Small intestine (tissue), 7 donors: ENCODE measurements around the gene SPECC1. TPM values are rescaled to one million over a fixed set of nuclear protein-coding genes. Genes with fewer than 3 reads are reported as not detected.
"Not testable (repeated sequence)": the region's sequence is repeated elsewhere in the genome, so short reads cannot be mapped to it uniquely, and the experiment has no call there.

Experiments
- DNase-seq, 2 donors: peaks; one replicate each; pipeline versions ENCODE4 v3.0.0 to v3.0.0-alpha.2; 2013
- FAIRE-seq: peaks from 2 replicates; lab custom pipeline; 2012; peaks lifted over from hg19 to GRCh38; lab: Jason Lieb, UNC
- H3K27ac ChIP-seq, 3 donors: one replicate each; pipeline ENCODE4 v1.5.1; 2013; ENCODE audit warnings: low read length in 2 of 3, mild to moderate bottlenecking in 2 of 3, control low read depth in 1 of 3, inconsistent platforms in 1 of 3, low read depth in 1 of 3, moderate library complexity in 1 of 3
- H3K27me3 ChIP-seq, 3 donors: one replicate each; pipeline ENCODE4 v1.6.1; 2013; ENCODE audit warnings: low read length in 3 of 3, inconsistent platforms in 1 of 3; ENCODE audit not compliant: control insufficient read depth in 3 of 3, insufficient read depth in 3 of 3
- H3K36me3 ChIP-seq, 3 donors: one replicate each; pipeline ENCODE4 v1.6.1; 2013; ENCODE audit warnings: low read length in 3 of 3, inconsistent platforms in 1 of 3, low read depth in 1 of 3, mild to moderate bottlenecking in 1 of 3, moderate library complexity in 1 of 3; ENCODE audit not compliant: control insufficient read depth in 3 of 3, insufficient read depth in 2 of 3
- H3K4me1 ChIP-seq, 3 donors: one replicate each; pipeline ENCODE4 v1.6.1; 2013; ENCODE audit warnings: low read length in 2 of 3, inconsistent platforms in 1 of 3, low read depth in 1 of 3, mild to moderate bottlenecking in 1 of 3, moderate library complexity in 1 of 3; ENCODE audit not compliant: control insufficient read depth in 3 of 3, insufficient read depth in 2 of 3
- H3K4me3 ChIP-seq, 3 donors: one replicate each; pipeline ENCODE4 v1.5.1; 2013; ENCODE audit warnings: low read length in 3 of 3, control low read depth in 1 of 3, inconsistent platforms in 1 of 3, low read depth in 1 of 3, mild to moderate bottlenecking in 1 of 3, moderate library complexity in 1 of 3
- H3K9me3 ChIP-seq, 2 donors: one replicate each; pipeline ENCODE4 v1.6.1; 2013; ENCODE audit warnings: low read depth in 1 of 2, low read length in 1 of 2; ENCODE audit not compliant: control insufficient read depth in 2 of 2, insufficient read depth in 1 of 2
- WGBS, 3 donors: extraction: QIAGEN DNeasy Blood & Tissue Kit; methylation state at CpG; one replicate each; pipeline ENCODE4 v1.1.7; 2013; 5-methylcytosine and 5-hydroxymethylcytosine counted together
- polyA plus RNA-seq, 4 donors: library from polyadenylated mRNA; stranded (reverse) in 3 of 4; unstranded in 1 of 4; fragments of 200-250 nt in 3 of 4; fragments of 120-200 nt in 1 of 4; gene quantifications; one replicate each; pipeline versions ENCODE4 v1.2.1 to v1.2.3, GENCODE V29; 2013
- donor health status: healthy with polysubstance abuse.
- donor health status: control.
- donor health status: control.
- donor health status: Bipolar disorder and iron deficiency.
- donor health status: healthy.

Gene SPECC1
- polyA plus RNA-seq, 4 donors = 13.7 to 38.9 (median 32.8) TPM

DNA sequence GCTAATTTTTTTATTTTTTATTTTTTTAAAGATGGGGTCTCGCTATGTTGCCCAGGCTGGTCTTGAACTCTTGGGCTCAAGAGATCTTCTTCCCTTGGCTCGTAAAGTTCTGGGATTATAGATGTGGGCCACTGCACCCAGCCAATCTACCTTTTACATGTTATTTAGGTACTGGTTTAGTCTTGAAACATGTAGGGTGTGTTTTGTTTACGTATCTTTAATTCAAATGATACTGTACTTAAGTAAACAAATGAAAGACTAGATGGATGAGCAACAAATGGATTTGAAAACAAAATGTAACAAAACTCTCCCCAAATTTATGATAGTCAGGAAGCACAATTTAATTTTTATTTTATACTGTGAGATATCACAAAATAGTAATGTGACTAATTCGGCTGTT lies 250.5 kb downstream of the SPECC1 start:
- Histone ChIP-seq H3K4me3 (no peak overlapping the region), H3K9me3 (no peaks in the 10 kb centered on the region), H3K36me3 (peaks cover 2 to 14% (median 5%) of the 10 kb centered on the region in 3 donors), H3K27ac (no peak overlapping the region), H3K27me3 (no peaks in the 10 kb centered on the region), H3K4me1 (no peaks in the 10 kb centered on the region)
- DNase-seq (no peak), FAIRE-seq (no peak)
- 91 to 94% (median 94%) methylated on average over 4 of the region's 4 CpGs for WGBS, 3 donors

GRCh38 chr17:20260268-20260667 lies 251.1 kb downstream of the SPECC1 start:
- no peaks in the 10 kb centered on the region for H3K9me3 ChIP-seq
- peaks cover 0 to 14% (median 5%) of the 10 kb centered on the region in 3 donors for H3K36me3 ChIP-seq
- H3K27ac ChIP-seq = no peak overlapping the region
- 89 to 96% (median 90%) methylated on average over 6 of the region's 6 CpGs for WGBS, 3 donors
- no peaks in the 10 kb centered on the region for H3K4me1 ChIP-seq
- DNase-seq = no peak
- no peak overlapping the region for H3K4me3 ChIP-seq
- H3K27me3 ChIP-seq = no peaks in the 10 kb centered on the region
- no peak for FAIRE-seq

GRCh38 chr17:20262226-20263114 lies 253.3 kb downstream of the SPECC1 start:
- Histone ChIP-seq H3K4me1 (no peaks in the 10 kb centered on the region), H3K27me3 (no peaks in the 10 kb centered on the region), H3K4me3 (no peak overlapping the region), H3K27ac (no peak overlapping the region), H3K9me3 (no peaks in the 10 kb centered on the region), H3K36me3 (peaks cover 0 to 14% (median 5%) of the 10 kb centered on the region in 3 donors)
- 86 to 93% (median 91%) methylated on average over 8 of the region's 8 CpGs for WGBS, 3 donors
- DNase-seq (no peak), FAIRE-seq (no peak)

DNA sequence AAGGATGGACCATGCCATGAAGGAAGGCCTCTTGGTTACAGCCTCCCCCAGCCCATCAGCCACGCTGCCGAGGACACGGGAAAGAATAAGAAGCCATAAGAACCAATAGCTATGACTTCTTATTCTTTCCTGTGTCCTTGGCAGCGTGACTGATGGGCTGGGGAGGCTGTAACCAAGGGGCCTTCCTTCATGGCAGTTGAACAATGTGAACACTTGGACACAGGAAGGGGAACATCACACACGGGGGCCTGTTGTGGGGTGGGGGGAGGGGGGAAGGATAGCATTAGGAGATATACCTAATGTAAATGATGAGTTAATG lies 253.9 kb downstream of the SPECC1 start:
- not testable (repeated sequence) for H3K4me3 ChIP-seq, H3K27me3 ChIP-seq, H3K9me3 ChIP-seq, DNase-seq, H3K4me1 ChIP-seq, H3K27ac ChIP-seq, FAIRE-seq
- peaks cover 0 to 14% (median 4%) of the 10 kb centered on the region in 3 donors for H3K36me3 ChIP-seq
- WGBS, 3 donors = 74 to 88% (median 82%) methylated on average over 5 of the region's 5 CpGs

DNA sequence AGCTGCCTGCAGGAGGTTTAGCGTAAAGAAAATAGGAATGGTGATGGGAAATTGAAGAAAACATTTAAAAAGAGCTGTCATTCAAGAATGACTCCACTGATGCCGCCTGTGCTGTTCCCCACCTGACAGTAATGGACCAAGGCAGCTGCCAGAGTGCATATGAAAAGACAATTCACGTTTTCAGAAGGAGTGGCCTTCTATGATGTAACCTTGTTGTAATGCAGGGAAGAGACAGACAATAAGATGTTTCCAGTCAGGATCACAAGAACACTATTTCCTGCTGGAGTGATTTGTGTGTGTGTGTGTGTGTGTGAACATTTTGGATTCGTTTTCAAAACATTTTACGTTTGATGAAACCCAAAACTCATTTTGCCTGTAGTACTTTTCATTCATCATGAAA lies 254.4 kb downstream of the SPECC1 start:
- FAIRE-seq (no peak), DNase-seq (no peak)
- H3K27ac ChIP-seq = no peak overlapping the region
- H3K36me3 ChIP-seq = peaks cover 0 to 9% (median 0%) of the 10 kb centered on the region in 3 donors
- WGBS, 3 donors = 70 to 85% (median 81%) methylated on average over 5 of the region's 5 CpGs
- H3K9me3 ChIP-seq = no peaks in the 10 kb centered on the region
- H3K4me3 ChIP-seq = no peak overlapping the region
- H3K4me1 ChIP-seq = no peaks in the 10 kb centered on the region
- no peaks in the 10 kb centered on the region for H3K27me3 ChIP-seq

GRCh38 chr17:20264996-20265395 lies 255.8 kb downstream of the SPECC1 start:
- Histone ChIP-seq H3K9me3 (no peaks in the 10 kb centered on the region), H3K27ac (no peak overlapping the region), H3K27me3 (no peaks in the 10 kb centered on the region), H3K36me3 (peaks cover 0 to 9% (median 0%) of the 10 kb centered on the region in 3 donors), H3K4me3 (no peak overlapping the region), H3K4me1 (no peaks in the 10 kb centered on the region)
- 84 to 92% (median 92%) methylated on average over 6 of the region's 6 CpGs for WGBS, 3 donors
- FAIRE-seq (no peak), DNase-seq (no peak)

DNA sequence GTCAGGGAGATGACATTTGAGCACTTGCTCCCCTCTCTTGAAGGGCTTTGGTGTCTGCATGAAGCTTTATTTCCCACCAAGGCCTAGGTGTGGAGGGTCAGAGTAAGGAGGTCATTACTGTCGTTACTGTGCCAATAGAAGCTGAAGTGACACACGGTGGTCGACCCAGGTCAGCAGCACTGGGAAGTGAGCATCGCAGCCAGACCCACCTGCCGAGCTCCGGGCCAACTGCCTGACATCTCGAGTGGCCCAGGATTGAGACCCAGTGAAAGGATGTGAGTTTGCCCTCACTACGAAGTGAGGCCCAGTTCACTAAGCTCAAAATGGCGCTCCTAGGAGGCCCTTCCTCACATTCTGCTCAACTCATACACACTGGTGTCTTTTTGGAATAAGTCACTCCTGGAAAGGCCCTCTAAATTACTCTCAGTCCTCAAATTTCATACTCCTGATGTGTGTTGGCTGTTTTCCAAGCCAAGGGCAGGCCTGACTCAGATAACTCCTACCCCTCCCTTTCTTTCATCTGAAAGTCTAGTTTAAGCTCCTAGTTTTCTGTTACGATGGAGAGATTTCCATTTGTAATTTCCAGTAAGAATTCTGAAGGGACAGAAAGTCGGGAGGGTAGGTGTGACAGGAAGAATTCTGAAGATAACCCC lies 257.8 kb downstream of the SPECC1 start:
- DNase-seq (no peak), FAIRE-seq (no peak)
- Histone ChIP-seq H3K27ac (no peak overlapping the region), H3K27me3 (no peaks in the 10 kb centered on the region), H3K4me1 (no peaks in the 10 kb centered on the region), H3K9me3 (no peaks in the 10 kb centered on the region), H3K4me3 (no peak overlapping the region), H3K36me3 (peaks cover 0 to 2% (median 0%) of the 10 kb centered on the region in 3 donors)
- 79 to 87% (median 86%) methylated on average over 11 of the region's 11 CpGs for WGBS, 3 donors

DNA sequence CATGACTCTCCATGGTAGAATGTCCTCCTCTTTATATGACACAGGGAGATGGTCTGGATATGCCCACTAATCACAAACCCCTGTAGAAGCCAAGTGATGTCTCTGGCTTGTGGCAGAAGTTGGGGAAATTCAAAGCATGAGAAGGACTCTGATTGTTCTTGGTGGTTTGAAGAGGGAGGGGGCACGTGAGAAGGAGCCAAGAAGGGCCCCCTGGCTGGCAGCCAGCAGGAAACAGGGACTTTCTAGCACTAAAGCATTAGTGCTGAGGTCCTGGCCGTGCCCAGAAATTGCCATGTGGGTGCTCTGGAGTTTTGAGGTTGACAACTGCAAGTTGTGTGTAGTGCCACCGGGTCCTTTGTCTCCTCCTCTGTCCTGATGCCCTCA lies 258.3 kb downstream of the SPECC1 start:
- H3K27ac ChIP-seq = no peak overlapping the region
- 32 to 33% (median 32%) methylated on average over 3 of the region's 3 CpGs for WGBS, 3 donors
- no peaks in the 10 kb centered on the region for H3K4me1 ChIP-seq
- FAIRE-seq (no peak), DNase-seq (no peak)
- H3K9me3 ChIP-seq = no peaks in the 10 kb centered on the region
- no peak overlapping the region for H3K4me3 ChIP-seq
- H3K36me3 ChIP-seq = peaks cover 0 to 2% (median 0%) of the 10 kb centered on the region in 3 donors
- H3K27me3 ChIP-seq = no peaks in the 10 kb centered on the region
